ENCODE measurements around the gene AMN1.

AMN1 gene

GRCh38 chr12:31728917-31729640 is at the start of gene AMN1:
AMN1 (minus strand) TSS chr12:31729021; CDS start chr12:31729008, 13 bp downstream.
- DNase-seq (ENCODE audit: low spot score), result peak; percentile 99

GRCh38 chr12:31773867-31774266 is 45.0 kb upstream of the AMN1 start:
- DNase-seq (ENCODE audit: low spot score), result no peak

GRCh38 chr12:31773223-31773750 is 44.5 kb upstream of the AMN1 start:
- DNase-seq (ENCODE audit: low spot score), result no peak

GRCh38 chr12:31772685-31773222 is 43.9 kb upstream of the AMN1 start:
- no peak for DNase-seq (ENCODE audit: low spot score)

GRCh38 chr12:31772186-31772585 is 43.4 kb upstream of the AMN1 start:
- DNase-seq (ENCODE audit: low spot score), result no peak

GRCh38 chr12:31768046-31768445 is 39.2 kb upstream of the AMN1 start:
- no peak for DNase-seq (ENCODE audit: low spot score)

GRCh38 chr12:31765931-31766330 is 37.1 kb upstream of the AMN1 start:
- no peak for DNase-seq (ENCODE audit: low spot score)

- DNase-seq (ENCODE audit: low spot score), result no peak
Measured at GRCh38 chr12:31759632-31760459, 31.0 kb upstream of the AMN1 start.

- peak; percentile 69 for DNase-seq (ENCODE audit: low spot score)
Measured at GRCh38 chr12:31758297-31758696, 29.5 kb upstream of the AMN1 start.

GRCh38 chr12:31756977-31757420 is 28.2 kb upstream of the AMN1 start:
- DNase-seq (ENCODE audit: low spot score), result no peak

GRCh38 chr12:31752450-31752849 is 23.6 kb upstream of the AMN1 start:
- DNase-seq (ENCODE audit: low spot score), result no peak

- no peak for DNase-seq (ENCODE audit: low spot score)
Measured at GRCh38 chr12:31751085-31751484, 22.3 kb upstream of the AMN1 start.

- no peak for DNase-seq (ENCODE audit: low spot score)
Measured at GRCh38 chr12:31750747-31751039, 21.9 kb upstream of the AMN1 start.

- DNase-seq (ENCODE audit: low spot score), result peak; percentile 100
Measured at GRCh38 chr12:31749024-31749704, 20.3 kb upstream of the AMN1 start.

GRCh38 chr12:31745242-31745641 is 16.4 kb upstream of the AMN1 start:
- no peak for DNase-seq (ENCODE audit: low spot score)

GRCh38 chr12:31744363-31744762 is 15.5 kb upstream of the AMN1 start:
- DNase-seq (ENCODE audit: low spot score), result peak; percentile 76

GRCh38 chr12:31742891-31743290 is 14.1 kb upstream of the AMN1 start:
- DNase-seq (ENCODE audit: low spot score), result no peak

GRCh38 chr12:31740628-31741027 is 11.8 kb upstream of the AMN1 start:
- DNase-seq (ENCODE audit: low spot score), result no peak

- no peak for DNase-seq (ENCODE audit: low spot score)
Measured at GRCh38 chr12:31737763-31738162, 8.9 kb upstream of the AMN1 start.

- no peak for DNase-seq (ENCODE audit: low spot score)
Measured at GRCh38 chr12:31737345-31737744, 8.5 kb upstream of the AMN1 start.

- DNase-seq (ENCODE audit: low spot score), result no peak
Measured at GRCh38 chr12:31736472-31736871, 7.7 kb upstream of the AMN1 start.

All from SW480 (cell line).